Measurements from ENCODE around the gene FRS2.

DNA sequence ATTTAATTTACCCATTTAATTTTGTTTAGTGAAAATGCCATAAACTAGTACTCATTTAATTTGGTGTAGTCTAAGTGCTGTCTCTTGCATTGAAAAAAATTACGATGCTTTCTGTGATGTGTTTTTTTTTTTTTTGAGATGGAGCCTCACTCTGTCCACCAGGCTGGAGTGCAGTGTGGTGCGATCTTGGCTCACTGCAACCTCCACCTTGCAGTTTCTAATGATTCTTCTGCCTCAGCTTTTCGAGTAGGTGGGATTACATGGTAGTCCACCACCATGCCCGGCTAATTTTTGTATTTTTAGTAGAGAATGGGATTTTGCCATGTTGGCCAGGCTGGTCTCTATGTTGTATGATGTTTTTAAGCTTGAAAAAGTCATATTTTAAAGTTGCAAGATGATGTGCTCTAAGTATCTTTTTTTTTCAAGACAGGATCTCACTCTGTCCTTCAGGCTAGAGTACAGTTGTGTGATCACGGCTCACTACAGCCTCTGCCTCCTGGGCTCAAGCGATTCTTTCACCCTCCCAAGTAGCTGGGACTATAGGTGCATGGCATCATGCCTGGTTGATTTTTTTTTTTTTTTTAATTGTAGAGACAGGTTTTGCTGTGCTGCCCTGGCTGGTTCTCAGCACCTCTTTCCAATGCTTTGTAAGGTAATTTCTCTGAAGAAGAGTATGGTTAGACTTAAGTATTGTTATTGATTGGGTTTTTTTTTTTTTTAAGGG, 131.9 kb downstream of the FRS2 start:
- TF ChIP-seq, protein P1, sequence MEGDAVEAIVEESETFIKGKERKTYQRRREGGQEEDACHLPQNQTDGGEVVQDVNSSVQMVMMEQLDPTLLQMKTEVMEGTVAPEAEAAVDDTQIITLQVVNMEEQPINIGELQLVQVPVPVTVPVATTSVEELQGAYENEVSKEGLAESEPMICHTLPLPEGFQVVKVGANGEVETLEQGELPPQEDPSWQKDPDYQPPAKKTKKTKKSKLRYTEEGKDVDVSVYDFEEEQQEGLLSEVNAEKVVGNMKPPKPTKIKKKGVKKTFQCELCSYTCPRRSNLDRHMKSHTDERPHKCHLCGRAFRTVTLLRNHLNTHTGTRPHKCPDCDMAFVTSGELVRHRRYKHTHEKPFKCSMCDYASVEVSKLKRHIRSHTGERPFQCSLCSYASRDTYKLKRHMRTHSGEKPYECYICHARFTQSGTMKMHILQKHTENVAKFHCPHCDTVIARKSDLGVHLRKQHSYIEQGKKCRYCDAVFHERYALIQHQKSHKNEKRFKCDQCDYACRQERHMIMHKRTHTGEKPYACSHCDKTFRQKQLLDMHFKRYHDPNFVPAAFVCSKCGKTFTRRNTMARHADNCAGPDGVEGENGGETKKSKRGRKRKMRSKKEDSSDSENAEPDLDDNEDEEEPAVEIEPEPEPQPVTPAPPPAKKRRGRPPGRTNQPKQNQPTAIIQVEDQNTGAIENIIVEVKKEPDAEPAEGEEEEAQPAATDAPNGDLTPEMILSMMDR (IDR thresholded peaks at IDR 0.05) = no peak
- TF ChIP-seq POLR2A (IDR thresholded peaks at IDR 0.05) = no peak

Data from esophagus squamous epithelium (tissue), 4 donors.